Osteoblast (primary cell): ENCODE results near the gene SH2D3A. TPM values are rescaled to one million over a fixed set of nuclear protein-coding genes. Genes with fewer than 3 reads are reported as not detected.
A peak's percentile ranks its signal among the peaks of the same experiment; 100 is the strongest.

Source experiments
- DNase-seq: peaks from one replicate; pipeline ENCODE4 v3.0.0; 2011; ENCODE audit warnings: low spot score, mixed read lengths; ENCODE audit not compliant: insufficient read length; ENCODE audit errors: missing footprints
- H2AFZ ChIP-seq: 2 replicates; pipeline ENCODE4 v1.6.0; 2011; ENCODE audit warnings: mild to moderate bottlenecking, low read length
- H3K27ac ChIP-seq: 2 replicates; pipeline ENCODE4 v1.5.1; 2011; ENCODE audit warnings: mild to moderate bottlenecking, low read depth, low read length, moderate library complexity
- H3K27me3 ChIP-seq: 2 replicates; pipeline ENCODE4 v1.6.0; 2012; ENCODE audit warnings: mild to moderate bottlenecking, control low read depth, inconsistent platforms, low read length, moderate library complexity; ENCODE audit not compliant: insufficient read depth
- H3K36me3 ChIP-seq: 2 replicates; pipeline ENCODE4 v1.5.1; 2011; ENCODE audit warnings: mild to moderate bottlenecking, low read length, control low read depth, moderate library complexity; ENCODE audit not compliant: insufficient read depth
- H3K4me1 ChIP-seq: 2 replicates; pipeline ENCODE4 v1.5.1; 2011; ENCODE audit warnings: mild to moderate bottlenecking, low read length, control low read depth, moderate library complexity; ENCODE audit not compliant: insufficient read depth
- H3K4me2 ChIP-seq: 2 replicates; pipeline ENCODE4 v1.6.0; 2011; ENCODE audit warnings: mild to moderate bottlenecking, low read length; ENCODE audit not compliant: insufficient read depth
- H3K4me3 ChIP-seq: fragments of 200-600 bp; sonication (generic); 3 replicates; pipeline ENCODE4 v1.5.1; 2012; ENCODE audit warnings: mild to moderate bottlenecking, low read length, inconsistent platforms; ENCODE audit not compliant: insufficient read depth
- H3K79me2 ChIP-seq: 2 replicates; pipeline ENCODE4 v1.6.0; 2012; ENCODE audit warnings: mild to moderate bottlenecking, low read length, control low read depth, inconsistent platforms; ENCODE audit not compliant: insufficient read depth
- H3K9me3 ChIP-seq: 2 replicates; pipeline ENCODE4 v1.5.1; 2011; ENCODE audit warnings: low read depth, low read length, control low read depth
- H4K20me1 ChIP-seq: 2 replicates; pipeline ENCODE4 v1.6.0; 2012; ENCODE audit warnings: mild to moderate bottlenecking, low read length, control low read depth; ENCODE audit not compliant: insufficient read depth
- total RNA-seq: library from RNA; depleted of rRNA; stranded (reverse); fragments of >200 nt; gene quantifications from 2 replicates; pipeline ENCODE4 v1.2.3, GENCODE V29; 2012
- TF ChIP-seq, protein P1 (sequence below): IDR thresholded peaks from 2 replicates; pipeline ENCODE4 v1.5.1; 2011; ENCODE audit warnings: mild to moderate bottlenecking, low read depth, low read length, moderate library complexity; ENCODE audit errors: extremely low read depth

The SH2D3A gene
- total RNA-seq, 1 donor = not detected

GRCh38 chr19:6714749-6715555, 52.3 kb downstream of the SH2D3A start:
- Histone ChIP-seq H3K4me3 (no peak overlapping the region), H3K4me1 (no peaks in the 10 kb centered on the region), H4K20me1 (no peaks in the 10 kb centered on the region), H3K9me3 (no peaks in the 10 kb centered on the region), H3K4me2 (no peak overlapping the region), H3K36me3 (no peaks in the 10 kb centered on the region), H3K27me3 (peaks cover 18% of the 10 kb centered on the region), H2AFZ (no peak overlapping the region), H3K79me2 (no peaks in the 10 kb centered on the region), H3K27ac (no peak overlapping the region)
- DNase-seq = no peak
- TF ChIP-seq, protein P1, sequence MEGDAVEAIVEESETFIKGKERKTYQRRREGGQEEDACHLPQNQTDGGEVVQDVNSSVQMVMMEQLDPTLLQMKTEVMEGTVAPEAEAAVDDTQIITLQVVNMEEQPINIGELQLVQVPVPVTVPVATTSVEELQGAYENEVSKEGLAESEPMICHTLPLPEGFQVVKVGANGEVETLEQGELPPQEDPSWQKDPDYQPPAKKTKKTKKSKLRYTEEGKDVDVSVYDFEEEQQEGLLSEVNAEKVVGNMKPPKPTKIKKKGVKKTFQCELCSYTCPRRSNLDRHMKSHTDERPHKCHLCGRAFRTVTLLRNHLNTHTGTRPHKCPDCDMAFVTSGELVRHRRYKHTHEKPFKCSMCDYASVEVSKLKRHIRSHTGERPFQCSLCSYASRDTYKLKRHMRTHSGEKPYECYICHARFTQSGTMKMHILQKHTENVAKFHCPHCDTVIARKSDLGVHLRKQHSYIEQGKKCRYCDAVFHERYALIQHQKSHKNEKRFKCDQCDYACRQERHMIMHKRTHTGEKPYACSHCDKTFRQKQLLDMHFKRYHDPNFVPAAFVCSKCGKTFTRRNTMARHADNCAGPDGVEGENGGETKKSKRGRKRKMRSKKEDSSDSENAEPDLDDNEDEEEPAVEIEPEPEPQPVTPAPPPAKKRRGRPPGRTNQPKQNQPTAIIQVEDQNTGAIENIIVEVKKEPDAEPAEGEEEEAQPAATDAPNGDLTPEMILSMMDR = no peak

- no peak overlapping the region for H2AFZ ChIP-seq
- H3K36me3 ChIP-seq = no peaks in the 10 kb centered on the region
- DNase-seq = peak; percentile 42
- no peaks in the 10 kb centered on the region for H3K79me2 ChIP-seq
- H3K4me2 ChIP-seq = no peak overlapping the region
- no peaks in the 10 kb centered on the region for H3K4me1 ChIP-seq
- no peak overlapping the region for H3K4me3 ChIP-seq
- no peak overlapping the region for H3K27ac ChIP-seq
- TF ChIP-seq, protein P1 = no peak
- H3K9me3 ChIP-seq = no peaks in the 10 kb centered on the region
- H3K27me3 ChIP-seq = peaks cover 18% of the 10 kb centered on the region
- no peaks in the 10 kb centered on the region for H4K20me1 ChIP-seq
Measured at GRCh38 chr19:6713773-6714692, 53.2 kb downstream of the SH2D3A start.

DNA sequence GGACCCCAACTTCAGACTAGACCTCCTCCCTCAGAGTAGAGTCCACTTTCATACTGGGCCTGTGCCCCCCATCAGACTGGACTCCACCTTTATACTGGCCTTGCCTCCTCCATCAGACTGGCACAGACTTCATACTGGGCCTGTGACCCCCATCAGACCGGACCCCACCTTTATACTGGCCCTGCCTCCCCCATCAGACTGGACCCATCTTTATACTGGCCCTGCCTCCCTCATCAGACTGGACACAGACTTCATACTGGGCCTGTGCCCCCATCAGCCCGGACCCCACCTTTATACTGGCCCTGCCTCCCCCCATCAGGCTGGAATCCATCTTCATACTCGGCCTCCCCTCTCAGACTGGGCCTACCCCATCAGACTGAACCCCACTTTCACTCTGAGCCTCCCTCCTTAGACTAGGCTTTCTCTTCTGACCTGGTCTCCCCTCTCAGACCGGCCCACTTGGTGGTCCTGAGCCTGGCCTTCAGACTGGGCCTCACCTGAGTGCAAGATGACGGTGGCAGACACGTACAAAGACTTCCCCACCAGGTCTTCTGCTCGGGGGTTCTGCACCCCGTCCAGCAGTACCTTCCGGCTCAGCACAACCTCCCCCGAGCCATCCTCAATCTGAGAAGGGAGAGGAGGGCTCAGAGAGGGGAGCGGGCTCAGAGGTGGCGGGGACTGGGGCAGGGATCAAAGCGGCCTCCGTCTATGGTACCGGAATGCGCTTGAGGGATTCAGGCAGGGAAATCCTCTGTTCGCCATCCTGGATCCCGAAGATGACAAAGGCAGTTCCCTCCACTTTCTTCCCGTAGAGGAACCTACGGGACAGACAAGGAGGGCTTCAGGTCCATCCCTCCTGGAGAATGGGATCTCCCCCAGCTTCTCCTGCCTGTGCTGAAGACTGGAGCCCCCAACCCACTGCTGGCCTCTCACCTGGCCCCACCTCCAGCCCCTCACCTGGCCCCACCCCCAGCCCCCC, 54.3 kb downstream of the SH2D3A start:
- H3K36me3 ChIP-seq = no peaks in the 10 kb centered on the region
- peaks cover 18% of the 10 kb centered on the region for H3K27me3 ChIP-seq
- H3K9me3 ChIP-seq = no peaks in the 10 kb centered on the region
- TF ChIP-seq, protein P1 = no peak
- H3K4me3 ChIP-seq = no peak overlapping the region
- no peak overlapping the region for H2AFZ ChIP-seq
- H3K4me2 ChIP-seq = no peak overlapping the region
- H3K4me1 ChIP-seq = no peaks in the 10 kb centered on the region
- H4K20me1 ChIP-seq = no peaks in the 10 kb centered on the region
- H3K27ac ChIP-seq = no peak overlapping the region
- peak; percentile 70 for DNase-seq
- no peaks in the 10 kb centered on the region for H3K79me2 ChIP-seq
